Stimulated activated CD4-positive, alpha-beta T cell treated with anti-CD3 and anti-CD28 coated beads, Interleukin-4, amount 100 ng/mL, for 1 hour (primary cell): ENCODE results near the gene FZD1.
"Not testable (repeated sequence)": the region's sequence is repeated elsewhere in the genome, so short reads cannot be mapped to it uniquely, and the experiment has no call there.

Experiments
- DNase-seq: peaks from one replicate; pipeline ENCODE4 v3.0.0-alpha.2; 2020

FZD1 gene

DNA sequence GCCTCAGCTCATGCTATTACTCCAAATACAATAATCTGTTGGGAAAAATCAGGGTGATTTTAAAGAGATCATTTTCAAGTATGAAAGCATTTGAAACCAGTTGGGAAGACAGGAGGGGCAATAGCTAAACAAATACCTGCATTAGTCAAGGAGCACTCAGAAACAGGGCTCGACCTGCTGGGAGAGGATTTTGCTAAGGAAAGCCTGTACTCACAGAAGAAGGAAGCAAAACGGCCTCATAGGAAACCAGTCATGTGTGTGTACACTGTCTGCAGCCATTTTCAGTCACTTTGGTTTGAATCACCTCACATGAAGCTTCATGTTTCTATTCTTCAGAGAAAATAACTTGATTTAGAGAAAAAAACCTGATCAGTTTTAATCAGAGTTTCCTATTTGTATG is 38.6 kb downstream of the FZD1 start:
- DNase-seq, result no peak

- DNase-seq, result no peak
These were observed 42.0 kb downstream of the FZD1 start for GRCh38 chr7:91306266-91306665.

DNA sequence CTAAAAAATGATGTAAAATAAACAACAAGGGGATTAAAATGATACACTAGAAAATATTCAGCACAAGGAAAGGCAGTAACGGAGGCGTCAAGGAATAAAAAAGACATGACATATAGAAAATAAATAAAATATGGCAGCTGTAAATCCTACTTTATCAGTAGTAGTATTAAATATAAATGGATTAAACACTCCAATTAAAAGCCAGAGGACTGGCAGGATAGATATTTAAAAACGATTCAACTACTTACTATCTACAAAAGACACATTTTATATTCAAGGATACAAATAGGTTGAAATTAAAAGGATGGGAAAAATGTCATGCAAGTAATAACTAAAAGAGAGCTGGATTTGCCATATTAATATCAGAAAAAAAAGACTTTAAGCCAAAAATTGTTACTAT is 43.2 kb downstream of the FZD1 start:
- no peak for DNase-seq

DNA sequence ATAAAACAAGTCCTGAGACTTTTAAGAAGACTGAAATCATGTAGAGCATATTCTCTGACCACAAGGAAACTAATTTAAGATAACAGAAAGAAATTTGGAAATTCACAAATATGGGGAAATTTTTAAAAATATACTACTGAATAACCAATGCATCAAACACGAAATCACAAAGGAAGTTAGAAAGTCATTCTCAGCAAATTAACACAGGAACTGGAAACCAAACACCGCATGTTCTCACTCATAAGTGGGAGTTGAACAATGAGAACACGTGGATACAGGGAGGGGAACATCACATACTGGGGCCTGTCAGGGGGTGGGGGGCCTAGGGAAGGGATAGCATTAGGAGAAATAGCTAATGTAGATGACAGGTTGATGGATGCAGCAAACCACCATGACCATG is 44.0 kb downstream of the FZD1 start:
- not testable (repeated sequence) for DNase-seq

DNA sequence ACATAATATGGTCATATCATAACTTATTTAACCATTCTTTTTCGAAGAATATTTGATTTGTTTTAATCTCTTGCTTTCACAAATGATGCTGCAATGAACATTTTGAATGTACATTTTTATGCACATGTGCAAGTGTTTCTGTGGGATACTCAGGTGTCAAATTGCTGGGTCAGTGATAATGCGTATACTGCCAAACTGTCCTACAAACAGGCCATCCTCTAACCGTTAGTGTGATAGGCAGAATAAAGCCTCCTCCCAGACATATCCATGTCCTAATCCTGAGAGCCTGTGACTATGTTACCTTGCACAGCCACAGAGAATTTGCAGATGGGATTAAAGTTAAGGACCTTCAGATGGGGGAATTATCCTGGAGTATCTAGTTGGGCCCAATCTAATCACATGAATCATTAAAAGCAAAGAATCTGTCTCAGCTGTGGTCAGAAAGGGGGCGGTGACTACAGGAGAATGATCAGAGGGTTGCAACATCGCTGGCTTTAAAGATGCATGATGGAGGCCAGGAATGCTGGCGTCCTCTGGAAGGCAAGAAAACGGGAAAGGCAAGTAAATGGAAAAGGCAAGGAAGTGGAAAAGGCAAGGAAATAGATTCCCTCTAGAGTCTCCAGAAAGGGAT is 46.7 kb downstream of the FZD1 start:
- no peak for DNase-seq

- no peak for DNase-seq
These were observed 47.6 kb downstream of the FZD1 start for GRCh38 chr7:91311839-91312238.

DNA sequence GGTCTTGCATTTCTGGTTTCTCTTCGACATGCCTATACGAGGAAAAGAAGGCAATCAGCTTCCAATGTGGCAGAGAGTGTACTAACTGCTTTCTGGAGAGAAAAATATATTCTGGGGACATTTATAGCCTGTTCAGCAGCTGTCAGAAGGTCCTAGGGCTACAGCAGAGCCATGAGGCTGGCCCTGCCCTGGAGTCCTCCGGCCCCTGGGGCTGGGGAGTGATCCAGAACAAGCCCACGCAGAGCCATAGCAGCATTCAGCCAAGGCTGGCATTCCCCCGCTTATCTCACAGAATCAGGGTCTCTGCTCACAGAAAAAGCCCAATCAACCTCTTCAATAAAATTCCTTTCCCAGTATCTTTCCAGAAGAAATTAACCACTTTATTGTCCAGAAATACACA is 48.9 kb downstream of the FZD1 start:
- no peak for DNase-seq

GRCh38 chr7:91314591-91315323 is 50.5 kb downstream of the FZD1 start:
- no peak for DNase-seq

DNA sequence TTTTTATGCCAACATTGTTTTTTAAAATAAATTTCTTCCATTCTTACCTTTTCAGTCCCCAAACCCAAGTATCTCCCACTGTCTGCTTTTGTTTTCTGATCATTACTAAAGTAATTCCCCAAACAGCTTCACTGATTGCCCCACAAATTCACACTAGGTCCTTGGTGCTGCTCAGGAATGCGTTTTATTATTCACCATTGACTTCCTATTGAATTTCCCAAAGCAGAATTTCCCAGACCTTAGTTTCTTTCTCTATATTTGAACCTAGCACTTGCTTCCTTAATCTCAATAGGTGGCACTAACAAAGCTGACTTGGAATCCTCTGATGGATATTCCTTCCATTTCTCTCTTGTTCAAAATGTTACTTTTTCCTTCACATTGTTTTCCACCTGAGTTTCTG is 52.2 kb downstream of the FZD1 start:
- DNase-seq, result no peak

DNA sequence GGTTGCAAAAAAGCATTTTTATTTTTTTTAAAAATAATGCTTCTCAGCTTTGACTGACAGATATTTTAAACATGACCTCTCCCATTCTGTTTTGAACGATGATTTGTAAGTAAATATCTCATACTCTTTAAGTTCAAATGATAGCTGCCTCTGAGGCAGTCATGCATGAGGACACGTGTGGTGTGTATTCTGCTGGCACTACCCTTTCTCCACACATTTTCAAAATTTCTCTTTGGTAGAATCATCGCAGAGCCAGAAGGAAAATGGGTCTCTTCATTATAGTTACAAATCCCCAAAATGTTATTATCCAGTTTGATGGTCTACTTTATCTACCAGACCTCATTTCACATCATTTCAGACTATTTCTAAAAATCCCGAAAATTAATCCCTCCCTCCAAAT is 55.1 kb downstream of the FZD1 start:
- no peak for DNase-seq

GRCh38 chr7:91320366-91321078 is 56.3 kb downstream of the FZD1 start:
- no peak for DNase-seq
